ENCODE data around the gene FAM83G. TPM values are rescaled to one million over a fixed set of nuclear protein-coding genes. Genes with fewer than 3 reads are reported as not detected.
"Not testable (repeated sequence)": the region's sequence is repeated elsewhere in the genome, so short reads cannot be mapped to it uniquely, and the experiment has no call there.

Gene FAM83G
- total RNA-seq, 4 donors from 2014 or later, result 11.9 to 21.3 (median 13.9) TPM

DNA sequence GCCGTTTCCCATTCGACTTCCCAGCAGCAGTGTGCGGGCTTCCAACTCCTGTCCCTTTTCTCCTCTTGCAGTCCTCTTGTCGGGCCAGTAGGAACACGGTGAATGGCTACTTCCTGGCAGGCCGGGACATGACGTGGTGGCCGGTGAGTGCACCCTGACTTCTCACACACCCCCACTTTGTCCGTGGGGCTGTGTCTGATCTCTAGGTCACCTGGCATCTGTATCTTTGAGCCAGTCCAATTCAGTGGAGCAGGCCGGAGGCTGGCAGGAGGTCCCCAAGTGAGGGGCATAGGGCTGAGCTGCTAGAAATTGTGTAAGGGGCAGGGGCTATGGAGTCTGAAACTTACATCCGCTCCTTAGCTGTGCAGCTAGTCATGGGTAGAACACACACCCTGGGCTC is 46.0 kb downstream of the FAM83G start:
- Histone ChIP-seq H3K36me3 (no peaks in the 10 kb centered on the region), H3K9me3 (no peaks in the 10 kb centered on the region), H3K27me3 (no peaks in the 10 kb centered on the region), H3K27ac (no peak overlapping the region), H3K4me3 (replicated peaks in 1 of 3) (no peak overlapping the region), H3K4me1 (no peaks in the 10 kb centered on the region)
- intact Hi-C loops (cut with DNase I), result no loop called here
- TF ChIP-seq, protein P1, sequence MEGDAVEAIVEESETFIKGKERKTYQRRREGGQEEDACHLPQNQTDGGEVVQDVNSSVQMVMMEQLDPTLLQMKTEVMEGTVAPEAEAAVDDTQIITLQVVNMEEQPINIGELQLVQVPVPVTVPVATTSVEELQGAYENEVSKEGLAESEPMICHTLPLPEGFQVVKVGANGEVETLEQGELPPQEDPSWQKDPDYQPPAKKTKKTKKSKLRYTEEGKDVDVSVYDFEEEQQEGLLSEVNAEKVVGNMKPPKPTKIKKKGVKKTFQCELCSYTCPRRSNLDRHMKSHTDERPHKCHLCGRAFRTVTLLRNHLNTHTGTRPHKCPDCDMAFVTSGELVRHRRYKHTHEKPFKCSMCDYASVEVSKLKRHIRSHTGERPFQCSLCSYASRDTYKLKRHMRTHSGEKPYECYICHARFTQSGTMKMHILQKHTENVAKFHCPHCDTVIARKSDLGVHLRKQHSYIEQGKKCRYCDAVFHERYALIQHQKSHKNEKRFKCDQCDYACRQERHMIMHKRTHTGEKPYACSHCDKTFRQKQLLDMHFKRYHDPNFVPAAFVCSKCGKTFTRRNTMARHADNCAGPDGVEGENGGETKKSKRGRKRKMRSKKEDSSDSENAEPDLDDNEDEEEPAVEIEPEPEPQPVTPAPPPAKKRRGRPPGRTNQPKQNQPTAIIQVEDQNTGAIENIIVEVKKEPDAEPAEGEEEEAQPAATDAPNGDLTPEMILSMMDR (IDR thresholded peaks at IDR 0.05), result no peak
- no peak for TF ChIP-seq POLR2A (IDR thresholded peaks at IDR 0.05)
- 82 to 83% methylated on average over 10 to 11 of the region's 11 CpGs for WGBS, 2 donors
- DNase-seq, result no peak

DNA sequence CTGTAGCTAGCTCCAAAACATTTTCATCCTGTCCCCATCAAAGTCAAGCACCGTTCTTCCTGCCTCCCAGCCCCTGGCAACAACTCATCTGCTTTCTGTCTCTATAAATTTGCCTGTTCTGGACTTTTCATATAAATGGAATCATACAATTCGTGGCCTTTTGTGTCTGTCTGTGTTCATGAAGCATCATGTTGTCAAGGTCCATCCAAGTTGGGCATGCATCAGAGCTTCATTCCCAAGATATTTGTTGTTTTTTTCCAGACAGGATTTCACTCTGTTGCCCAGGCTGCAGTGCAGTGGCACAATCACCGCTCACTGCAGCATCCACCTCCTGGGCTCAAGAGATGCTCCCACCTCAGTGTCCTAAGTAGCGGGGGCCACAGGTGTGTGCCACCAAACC is 46.7 kb downstream of the FAM83G start:
- WGBS, 2 donors, result 89% methylated on average over 4 of the region's 4 CpGs
- TF ChIP-seq, protein P1 (IDR thresholded peaks at IDR 0.05), result no peak
- no peak for TF ChIP-seq POLR2A (IDR thresholded peaks at IDR 0.05)

DNA sequence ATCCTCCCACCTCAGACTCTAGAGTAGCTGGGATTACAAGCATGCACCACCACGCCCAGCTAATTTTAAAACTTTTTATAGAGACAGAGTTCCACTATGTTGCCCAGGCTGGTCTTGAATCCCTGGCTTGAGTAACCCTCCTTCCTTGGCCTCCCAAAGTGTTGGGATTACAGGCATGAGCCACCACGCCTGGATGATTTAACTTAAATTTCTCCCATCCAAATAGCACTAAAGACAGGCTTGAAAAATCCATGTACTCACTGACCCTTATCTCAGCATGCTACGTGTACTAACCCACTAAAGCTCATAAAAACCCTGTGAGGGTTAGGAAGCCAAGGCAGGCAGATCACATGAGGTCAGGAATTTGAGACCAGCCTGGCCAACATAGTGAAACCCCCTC is 48.0 kb downstream of the FAM83G start:
- no peak overlapping the region for H3K27ac ChIP-seq
- no peak for DNase-seq
- intact Hi-C loops (cut with DNase I), result no loop called here
- TF ChIP-seq, protein P1 (IDR thresholded peaks at IDR 0.05), result no peak
- no peak for TF ChIP-seq POLR2A (IDR thresholded peaks at IDR 0.05)
- H3K27me3 ChIP-seq, result no peaks in the 10 kb centered on the region
- H3K4me1 ChIP-seq, result no peaks in the 10 kb centered on the region
- no peak overlapping the region for H3K4me3 ChIP-seq (replicated peaks in 1 of 3)
- WGBS, 2 donors, result 93 to 98% methylated on average over 3 of the region's 3 CpGs
- no peaks in the 10 kb centered on the region for H3K9me3 ChIP-seq
- H3K36me3 ChIP-seq, result no peaks in the 10 kb centered on the region

More for the DNA sequence above, 46.7 kb downstream of the FAM83G start:
- no peaks in the 10 kb centered on the region for H3K27me3 ChIP-seq
- H3K4me1 ChIP-seq, result no peaks in the 10 kb centered on the region
- no peak overlapping the region for H3K4me3 ChIP-seq (replicated peaks in 1 of 3)
- intact Hi-C loops (cut with DNase I), result no loop called here
- H3K9me3 ChIP-seq, result no peaks in the 10 kb centered on the region
- DNase-seq, result no peak
- H3K36me3 ChIP-seq, result no peaks in the 10 kb centered on the region
- no peak overlapping the region for H3K27ac ChIP-seq

DNA sequence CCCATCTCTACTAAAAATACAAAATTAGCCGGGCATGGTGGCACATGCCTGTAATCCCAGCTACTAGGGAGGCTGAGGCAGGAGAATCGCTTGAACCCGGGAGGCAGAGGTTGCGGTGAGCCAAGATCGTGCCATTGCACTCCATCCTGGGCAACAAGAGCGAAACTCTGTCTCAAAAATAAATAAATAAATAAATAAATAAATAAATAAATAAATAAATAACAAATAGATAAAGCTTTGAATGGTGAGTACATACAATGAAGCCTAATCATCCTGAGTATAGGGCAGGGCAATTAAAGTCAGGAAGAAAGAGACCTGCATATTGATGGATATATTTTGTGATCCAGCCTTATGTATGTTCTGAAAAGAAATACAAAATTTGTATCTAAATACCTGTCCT is 48.5 kb downstream of the FAM83G start:
- WGBS, 2 donors, result 96 to 99% methylated on average over 6 of the region's 6 CpGs
- H3K4me3 ChIP-seq (replicated peaks in 1 of 3); H3K4me1 ChIP-seq; H3K27me3 ChIP-seq; H3K36me3 ChIP-seq; H3K27ac ChIP-seq; H3K9me3 ChIP-seq; DNase-seq; intact Hi-C loops (cut with DNase I): not testable (repeated sequence)

DNA sequence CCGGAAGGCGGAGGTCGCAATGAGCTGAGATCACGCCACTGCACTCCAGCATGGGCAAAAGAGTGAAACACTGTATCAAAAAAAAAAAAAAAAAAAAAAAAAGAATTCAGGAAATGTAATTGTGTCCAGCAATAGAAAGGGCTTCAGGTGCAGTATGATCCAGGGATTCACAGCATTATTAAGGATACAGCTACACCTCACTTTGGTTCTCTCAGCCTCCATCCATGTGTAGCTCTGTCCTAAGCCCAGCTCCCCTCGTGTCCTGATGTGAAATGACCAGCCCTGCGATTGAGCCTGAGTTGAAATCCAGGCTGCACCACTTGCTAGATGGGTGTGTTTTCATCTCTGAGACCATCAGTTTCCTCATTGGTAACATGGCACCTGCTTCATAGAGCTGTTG is 49.6 kb downstream of the FAM83G start:
- no peaks in the 10 kb centered on the region for H3K27me3 ChIP-seq
- no peaks in the 10 kb centered on the region for H3K4me1 ChIP-seq
- DNase-seq, result no peak
- no peaks in the 10 kb centered on the region for H3K9me3 ChIP-seq
- no peak overlapping the region for H3K27ac ChIP-seq
- 93 to 94% methylated on average over 6 of the region's 6 CpGs for WGBS, 2 donors
- H3K36me3 ChIP-seq, result no peaks in the 10 kb centered on the region
- intact Hi-C loops (cut with DNase I), result no loop called here
- no peak for TF ChIP-seq POLR2A (IDR thresholded peaks at IDR 0.05)
- no peak overlapping the region for H3K4me3 ChIP-seq (replicated peaks in 1 of 3)

DNA sequence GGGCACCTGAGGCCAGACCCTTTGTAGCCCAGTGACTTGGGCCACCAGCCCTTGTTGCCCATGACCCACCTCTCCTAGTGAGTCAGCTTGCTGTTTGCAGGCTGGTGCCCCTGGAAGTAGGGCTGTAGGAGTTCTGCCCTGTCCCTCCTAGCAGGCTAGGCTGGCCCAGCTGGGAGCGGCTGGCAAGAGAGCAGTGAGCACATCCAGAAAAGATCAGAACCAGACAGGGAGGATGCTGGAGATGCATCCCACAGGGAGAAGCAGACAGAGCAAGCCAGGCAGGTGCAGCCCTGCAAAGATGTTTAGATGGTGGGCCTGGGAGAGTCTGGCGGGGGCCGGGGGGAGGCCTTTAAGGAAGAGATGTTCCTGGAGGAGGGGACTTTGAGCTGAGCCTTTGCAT is 50.2 kb downstream of the FAM83G start:
- DNase-seq, result no peak
- TF ChIP-seq, protein P1 (IDR thresholded peaks at IDR 0.05), result no peak
- Histone ChIP-seq H3K4me1 (no peaks in the 10 kb centered on the region), H3K27me3 (no peaks in the 10 kb centered on the region), H3K4me3 (replicated peaks in 1 of 3) (no peak overlapping the region), H3K27ac (no peak overlapping the region), H3K36me3 (no peaks in the 10 kb centered on the region), H3K9me3 (no peaks in the 10 kb centered on the region)
- 91 to 95% methylated on average over 3 of the region's 3 CpGs for WGBS, 2 donors
- intact Hi-C loops (cut with DNase I), result no loop called here
